GM13977 (cell line): Measurements from ENCODE around the gene IQCE.

ENCODE experiments used
- DNase-seq: peaks from one replicate; pipeline ENCODE4 v3.0.0; 2012; ENCODE audit warnings: low spot score
- in situ Hi-C: fragments of 300-500 bp; cut with MboI; formaldehyde crosslinking; loops from one replicate; pipeline ENCODE4 v1.12.0; 2022; ENCODE audit warnings: low sequenced_read_pairs, low pct_unique_long_range_greater_than_20kb, mixed read lengths, inconsistent platforms; ENCODE audit not compliant: unreplicated experiment
- TF ChIP-seq, protein P1 (sequence below): IDR thresholded peaks from 2 replicates; pipeline ENCODE4 v1.5.1; 2012; ENCODE audit warnings: mild to moderate bottlenecking, control low read depth; ENCODE audit not compliant: insufficient read depth; ENCODE audit errors: extremely low read depth, missing control alignments

IQCE gene, protein sequence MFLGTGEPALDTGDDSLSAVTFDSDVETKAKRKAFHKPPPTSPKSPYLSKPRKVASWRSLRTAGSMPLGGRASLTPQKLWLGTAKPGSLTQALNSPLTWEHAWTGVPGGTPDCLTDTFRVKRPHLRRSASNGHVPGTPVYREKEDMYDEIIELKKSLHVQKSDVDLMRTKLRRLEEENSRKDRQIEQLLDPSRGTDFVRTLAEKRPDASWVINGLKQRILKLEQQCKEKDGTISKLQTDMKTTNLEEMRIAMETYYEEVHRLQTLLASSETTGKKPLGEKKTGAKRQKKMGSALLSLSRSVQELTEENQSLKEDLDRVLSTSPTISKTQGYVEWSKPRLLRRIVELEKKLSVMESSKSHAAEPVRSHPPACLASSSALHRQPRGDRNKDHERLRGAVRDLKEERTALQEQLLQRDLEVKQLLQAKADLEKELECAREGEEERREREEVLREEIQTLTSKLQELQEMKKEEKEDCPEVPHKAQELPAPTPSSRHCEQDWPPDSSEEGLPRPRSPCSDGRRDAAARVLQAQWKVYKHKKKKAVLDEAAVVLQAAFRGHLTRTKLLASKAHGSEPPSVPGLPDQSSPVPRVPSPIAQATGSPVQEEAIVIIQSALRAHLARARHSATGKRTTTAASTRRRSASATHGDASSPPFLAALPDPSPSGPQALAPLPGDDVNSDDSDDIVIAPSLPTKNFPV

DNA sequence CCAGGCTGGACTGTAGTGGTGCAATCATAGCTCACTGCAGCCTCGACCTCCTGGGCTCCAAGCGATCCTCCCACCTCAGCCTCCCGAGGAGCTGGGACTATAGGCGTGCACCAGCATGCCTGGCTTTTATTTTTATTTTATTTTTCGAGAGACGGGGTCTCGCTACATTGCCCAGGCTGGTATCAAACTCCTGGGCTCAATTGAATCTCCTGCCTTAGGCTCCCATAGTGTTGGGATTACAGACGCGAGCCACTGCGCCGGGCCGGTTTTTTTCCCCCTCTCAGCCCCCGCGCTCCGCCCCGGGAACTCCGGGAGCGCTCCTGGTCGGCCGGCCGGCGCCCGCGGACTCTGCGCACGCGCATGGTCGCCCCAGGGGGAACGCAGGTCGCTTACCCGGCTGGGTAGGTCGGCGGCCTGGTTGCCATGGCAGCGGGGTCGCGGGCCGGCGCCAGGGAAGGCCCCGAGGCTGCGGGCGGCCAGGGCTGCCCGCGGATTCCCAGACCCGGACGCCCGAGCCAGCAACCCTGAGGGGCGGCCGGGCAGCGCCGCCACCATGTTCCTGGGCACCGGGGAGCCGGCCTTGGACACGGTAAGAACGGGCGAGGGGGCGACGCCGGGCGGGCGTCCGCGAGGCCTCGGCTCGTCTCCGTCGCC lies at the start of gene IQCE:
TSS of gene IQCE (plus strand) at position 351 of the 654 bp plus-strand sequence. CDS start at position 554, 203 bp downstream.
- TF ChIP-seq, protein P1, sequence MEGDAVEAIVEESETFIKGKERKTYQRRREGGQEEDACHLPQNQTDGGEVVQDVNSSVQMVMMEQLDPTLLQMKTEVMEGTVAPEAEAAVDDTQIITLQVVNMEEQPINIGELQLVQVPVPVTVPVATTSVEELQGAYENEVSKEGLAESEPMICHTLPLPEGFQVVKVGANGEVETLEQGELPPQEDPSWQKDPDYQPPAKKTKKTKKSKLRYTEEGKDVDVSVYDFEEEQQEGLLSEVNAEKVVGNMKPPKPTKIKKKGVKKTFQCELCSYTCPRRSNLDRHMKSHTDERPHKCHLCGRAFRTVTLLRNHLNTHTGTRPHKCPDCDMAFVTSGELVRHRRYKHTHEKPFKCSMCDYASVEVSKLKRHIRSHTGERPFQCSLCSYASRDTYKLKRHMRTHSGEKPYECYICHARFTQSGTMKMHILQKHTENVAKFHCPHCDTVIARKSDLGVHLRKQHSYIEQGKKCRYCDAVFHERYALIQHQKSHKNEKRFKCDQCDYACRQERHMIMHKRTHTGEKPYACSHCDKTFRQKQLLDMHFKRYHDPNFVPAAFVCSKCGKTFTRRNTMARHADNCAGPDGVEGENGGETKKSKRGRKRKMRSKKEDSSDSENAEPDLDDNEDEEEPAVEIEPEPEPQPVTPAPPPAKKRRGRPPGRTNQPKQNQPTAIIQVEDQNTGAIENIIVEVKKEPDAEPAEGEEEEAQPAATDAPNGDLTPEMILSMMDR = no peak
- in situ Hi-C loops = no loop called here

DNA sequence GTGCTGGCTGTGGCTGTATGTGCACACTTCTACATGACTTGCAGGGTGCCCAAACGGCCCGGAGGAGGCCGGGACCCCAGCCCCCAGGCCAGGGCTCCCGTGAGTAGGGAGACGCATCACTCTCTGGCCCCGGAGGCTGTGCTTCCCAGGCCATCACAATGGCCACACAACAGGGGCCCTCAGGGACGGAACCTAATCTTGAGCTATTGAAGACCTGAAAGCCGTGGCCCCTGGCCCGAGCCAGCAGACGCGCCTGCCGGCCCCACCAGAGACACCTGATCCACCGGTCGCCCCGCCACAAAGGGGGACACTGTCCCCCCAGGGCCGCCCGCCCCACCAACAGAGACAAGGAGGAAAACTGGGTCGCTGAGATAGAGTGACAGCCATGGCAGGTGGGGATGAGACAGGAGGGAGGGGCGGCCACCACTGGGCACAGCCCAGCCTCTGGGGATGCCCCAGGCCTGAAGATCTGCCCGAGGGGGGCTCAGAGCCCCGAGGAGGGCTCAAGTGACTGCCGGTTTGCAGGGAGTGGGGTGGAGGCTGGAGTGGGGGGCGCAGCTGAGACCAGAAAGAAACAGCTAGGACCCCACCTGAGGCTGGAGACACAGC lies 49.4 kb upstream of the IQCE start:
- TF ChIP-seq, protein P1 = no peak
- in situ Hi-C loops = no loop called here
- no peak for DNase-seq

More for the DNA sequence above, at the start of gene IQCE:
- DNase-seq = peak; percentile 94

DNA sequence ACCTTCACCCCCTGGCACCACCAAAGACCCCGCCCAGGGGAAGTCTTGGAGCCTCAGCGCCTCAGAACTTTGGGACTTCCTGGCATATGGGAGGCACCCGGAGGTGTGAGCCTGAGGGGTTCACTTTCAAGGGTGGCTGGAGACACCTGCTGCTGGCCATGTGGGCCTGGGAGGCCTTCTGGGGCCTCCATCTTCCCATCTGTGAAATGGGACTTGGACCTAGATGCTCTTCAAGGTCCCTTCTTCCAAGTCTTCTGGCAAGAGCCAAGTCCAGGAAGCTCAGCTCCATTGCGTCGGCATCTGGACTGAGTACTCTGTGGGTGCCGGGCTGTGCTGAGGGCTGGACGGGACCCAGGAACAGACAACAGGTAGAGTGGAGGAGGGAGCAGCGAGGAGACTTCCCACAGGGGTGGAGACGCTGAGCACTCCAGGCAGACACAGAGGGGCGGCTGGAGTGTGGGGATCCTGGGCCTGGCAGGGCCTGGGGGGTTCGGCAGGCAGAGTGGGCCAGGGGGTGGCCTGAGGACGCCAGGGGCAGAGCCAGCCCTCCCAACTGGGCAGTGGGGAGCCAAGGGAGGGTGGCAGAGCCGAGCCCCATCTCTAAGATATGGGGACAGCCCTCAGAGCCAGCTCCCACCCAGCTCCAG lies 48.5 kb upstream of the IQCE start:
- in situ Hi-C loops = no loop called here
- TF ChIP-seq, protein P1 = no peak
- DNase-seq = no peak

DNA sequence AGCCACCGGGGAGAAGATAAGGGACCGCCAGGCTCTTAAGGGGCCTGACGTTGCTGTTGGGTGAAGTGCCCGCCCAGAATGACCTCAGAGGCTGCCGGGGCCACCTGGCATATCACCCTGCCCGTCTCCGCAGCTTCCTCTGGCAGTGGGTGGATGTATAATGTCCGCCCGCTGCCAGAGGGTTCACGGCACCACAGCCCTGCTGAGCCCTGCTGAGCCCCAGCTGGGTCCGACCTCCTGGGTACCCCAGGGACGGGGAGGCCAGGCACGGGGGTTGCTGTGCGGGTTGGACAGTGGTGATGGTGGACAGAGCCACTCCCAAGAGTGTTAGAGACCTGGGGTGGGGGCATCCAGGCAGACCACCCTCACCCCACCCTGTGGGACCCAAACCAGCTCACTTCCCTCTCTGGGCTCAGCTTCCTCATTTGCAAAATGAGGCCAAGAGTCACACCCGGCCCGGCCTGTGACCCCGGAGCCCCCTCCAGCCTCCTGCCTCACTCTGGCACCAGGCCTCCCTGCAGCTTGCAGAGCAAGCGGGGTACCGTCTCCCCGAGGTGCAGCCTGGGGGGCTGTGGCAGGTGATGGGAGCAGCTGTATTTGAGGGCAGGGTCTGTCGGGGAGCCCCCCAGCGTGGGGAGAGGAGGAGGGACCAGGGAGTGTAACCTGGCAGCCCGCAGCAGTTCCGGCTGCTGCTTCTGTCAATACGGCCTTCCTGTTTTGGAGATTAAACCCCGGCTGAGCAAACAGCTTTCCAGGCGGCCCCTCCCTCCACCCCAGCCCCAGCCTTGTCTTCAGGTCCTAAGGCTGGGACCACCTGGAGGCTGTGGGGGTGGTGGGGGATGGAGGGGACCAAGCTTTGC lies 47.6 kb upstream of the IQCE start:
- DNase-seq = peak; percentile 75
- in situ Hi-C loops = no loop called here
- TF ChIP-seq, protein P1 = no peak

DNA sequence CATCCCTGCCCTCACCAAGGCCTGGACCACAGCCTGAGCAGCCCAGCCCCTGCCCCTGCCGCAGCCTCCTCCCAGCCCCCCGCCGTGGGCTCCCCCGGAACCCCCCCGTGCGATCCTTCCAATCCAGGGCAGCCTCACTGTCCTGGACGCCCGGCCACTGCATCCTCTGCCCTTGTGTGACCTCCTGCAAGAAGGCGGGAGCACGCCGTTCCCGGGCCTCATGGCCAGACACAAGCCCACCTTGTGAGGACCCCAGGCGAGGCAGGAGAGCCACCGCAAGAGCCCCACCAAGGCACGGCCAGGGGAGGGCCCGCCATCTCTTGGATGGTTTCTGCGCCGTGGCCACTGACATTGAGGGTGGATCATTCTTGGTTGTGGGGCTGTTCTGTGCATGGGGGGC lies 47.0 kb upstream of the IQCE start:
- in situ Hi-C loops = no loop called here
- TF ChIP-seq, protein P1 = no peak
- no peak for DNase-seq
